Retina (tissue), 1 donor: ENCODE data around the gene ZMYND8.
"Not testable (repeated sequence)": the region's sequence is repeated elsewhere in the genome, so short reads cannot be mapped to it uniquely, and the experiment has no call there.

Experiments
- DNase-seq: peaks from one replicate; pipeline ENCODE4 v3.0.0-alpha.2; 2016

Gene ZMYND8

DNA sequence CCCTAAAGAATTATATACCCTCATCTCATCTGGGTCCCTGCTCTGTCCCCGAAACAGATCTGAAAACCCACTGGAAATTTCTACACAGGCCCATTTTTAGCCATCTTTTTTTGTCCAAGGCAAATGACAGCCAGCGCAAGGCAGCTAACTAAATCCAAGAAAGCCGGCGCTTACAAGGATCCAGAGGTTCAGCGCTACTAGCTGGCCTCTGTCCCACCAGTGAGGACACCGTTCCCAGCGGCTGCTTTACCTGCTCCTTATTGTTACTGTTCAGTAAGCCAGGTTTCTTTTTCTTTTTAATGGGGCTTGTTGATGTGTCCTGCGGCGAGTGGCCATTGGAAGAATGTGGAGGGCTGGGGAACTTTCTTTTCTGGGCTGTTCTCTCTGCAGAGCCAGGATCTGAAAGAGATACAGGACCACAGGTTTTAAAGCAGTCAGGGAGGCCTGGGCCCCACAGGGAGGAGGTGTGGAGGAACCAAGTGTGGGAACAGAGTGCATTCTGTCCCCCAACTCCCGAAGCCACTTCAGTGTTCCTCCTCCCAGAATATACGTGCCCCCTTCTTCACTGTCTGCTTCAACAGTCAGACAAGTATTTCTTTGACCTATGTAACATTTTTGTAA, 46.6 kb downstream of the ZMYND8 start:
- no peak for DNase-seq

DNA sequence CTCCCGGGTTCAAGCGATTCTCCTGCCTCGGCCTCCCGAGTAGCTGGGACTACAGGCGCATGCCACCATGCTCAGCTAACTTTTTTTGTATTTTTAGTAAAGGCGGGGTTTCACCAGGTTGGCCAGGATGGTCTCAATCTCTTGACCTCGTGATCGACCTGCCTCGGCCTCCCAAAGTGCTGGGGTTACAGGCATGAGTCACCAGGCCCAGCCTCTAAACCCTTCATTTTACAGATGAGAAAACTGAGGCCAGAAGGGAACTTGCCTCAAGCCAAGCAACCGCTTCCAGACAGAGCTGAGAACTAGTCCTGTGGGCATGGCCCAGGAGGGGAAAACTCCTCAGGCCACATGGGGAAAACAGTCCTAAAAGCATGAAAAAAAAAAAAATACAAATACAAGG, 47.1 kb downstream of the ZMYND8 start:
- no peak for DNase-seq

DNA sequence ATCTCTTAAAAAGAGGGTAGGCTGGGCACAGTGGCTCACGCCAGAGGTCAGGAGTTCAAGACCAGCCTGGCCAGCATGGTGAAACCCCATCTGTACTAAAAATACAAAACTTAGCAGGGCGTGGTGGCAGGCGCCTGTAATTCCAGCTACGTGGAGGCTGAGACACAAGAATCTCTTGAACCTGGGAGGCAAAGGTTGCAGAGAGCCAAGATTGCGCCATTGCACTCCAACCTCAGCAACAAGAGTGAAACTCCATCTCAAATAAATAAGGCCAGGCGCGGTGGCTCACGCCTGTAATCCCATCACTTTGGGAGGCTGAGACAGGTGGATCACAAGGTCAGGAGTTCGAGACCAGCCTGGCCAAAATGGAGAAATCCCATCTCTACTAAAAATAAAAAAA, 48.9 kb downstream of the ZMYND8 start:
- not testable (repeated sequence) for DNase-seq

DNA sequence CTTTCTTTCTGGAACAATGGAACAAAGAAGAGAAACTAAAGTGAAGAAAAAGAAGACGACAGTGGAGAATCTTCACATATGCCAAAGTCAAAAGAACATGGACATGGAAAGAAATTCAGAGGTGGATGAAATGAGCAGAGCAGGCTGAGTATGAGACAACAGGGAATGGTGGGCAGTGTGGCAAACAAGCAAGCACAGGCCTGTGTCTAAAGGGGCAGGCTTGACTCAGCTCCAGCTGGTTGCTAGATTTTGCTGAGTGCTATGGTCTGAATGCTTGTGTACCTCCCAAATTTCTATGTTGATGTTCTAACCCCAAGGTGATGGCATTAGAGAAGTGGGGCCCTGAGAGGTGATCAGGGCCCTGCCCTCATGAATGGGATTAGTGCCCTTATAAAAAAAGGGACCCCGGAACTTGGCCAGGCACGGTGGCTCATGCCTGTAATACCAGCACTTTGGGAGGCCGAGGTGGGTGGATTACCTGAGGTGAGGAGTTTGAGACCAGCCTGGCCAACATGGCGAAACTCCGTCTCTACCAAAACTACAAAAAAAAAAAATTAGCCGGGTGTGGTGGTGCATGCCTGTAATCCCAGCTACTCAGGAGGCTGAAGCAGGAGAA, 49.6 kb downstream of the ZMYND8 start:
- DNase-seq: no peak

DNA sequence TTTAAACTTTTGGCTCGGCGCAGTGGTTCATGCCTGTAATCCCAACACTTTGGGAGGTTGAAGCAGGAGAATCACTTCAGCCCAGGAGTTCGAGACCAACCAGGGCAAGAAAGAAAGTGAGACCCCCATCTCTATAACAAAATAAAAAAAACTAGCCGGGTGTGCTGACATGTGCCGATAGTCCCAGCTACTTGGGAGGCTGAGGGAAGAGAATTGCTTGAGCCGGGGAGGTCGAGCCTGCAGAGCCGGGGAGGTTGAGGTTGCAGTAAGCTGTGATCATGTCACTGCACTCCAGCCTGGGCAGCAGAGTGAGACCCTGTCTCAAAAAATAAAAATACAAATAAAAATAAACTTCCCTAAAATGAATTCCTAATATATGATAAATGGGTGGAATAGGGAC, 50.4 kb downstream of the ZMYND8 start:
- DNase-seq: no peak

DNA sequence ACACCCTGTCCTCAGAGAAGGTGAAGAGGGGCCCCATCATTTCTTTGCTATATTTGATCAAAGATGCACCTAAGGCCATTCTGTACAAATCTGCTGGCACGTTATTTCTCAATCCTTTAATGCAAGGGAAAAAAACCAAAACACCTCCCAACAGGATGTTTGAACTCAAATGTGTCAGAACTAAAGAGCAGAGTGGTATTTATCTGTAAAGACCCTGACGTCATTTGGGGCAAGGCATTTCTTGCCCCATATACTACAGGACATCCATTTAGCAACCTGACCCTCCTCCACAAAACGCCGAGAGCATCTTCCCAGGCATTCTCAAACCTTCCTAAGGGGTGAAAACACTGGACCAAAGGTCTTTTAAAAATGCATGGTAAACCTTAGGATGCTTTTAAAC, 50.8 kb downstream of the ZMYND8 start:
- DNase-seq: no peak

DNA sequence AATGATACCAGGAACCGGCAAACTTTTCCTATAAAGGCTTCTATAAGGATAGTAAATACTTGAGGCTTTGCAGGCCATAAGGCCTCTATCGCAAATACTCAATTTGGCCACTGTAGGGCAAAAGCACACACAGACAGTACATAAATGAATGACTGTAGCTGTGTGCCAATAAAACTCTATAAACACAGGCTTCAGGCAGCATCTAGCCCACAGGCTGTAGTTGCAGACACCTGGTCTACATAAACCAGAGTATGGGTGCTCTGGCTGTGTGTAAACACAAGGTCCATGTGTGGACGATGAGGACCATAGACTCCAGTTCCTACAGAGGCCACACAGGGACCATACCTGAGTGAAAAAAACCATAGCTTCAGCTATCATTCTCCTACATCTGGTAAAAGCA, 52.2 kb downstream of the ZMYND8 start:
- no peak for DNase-seq

DNA sequence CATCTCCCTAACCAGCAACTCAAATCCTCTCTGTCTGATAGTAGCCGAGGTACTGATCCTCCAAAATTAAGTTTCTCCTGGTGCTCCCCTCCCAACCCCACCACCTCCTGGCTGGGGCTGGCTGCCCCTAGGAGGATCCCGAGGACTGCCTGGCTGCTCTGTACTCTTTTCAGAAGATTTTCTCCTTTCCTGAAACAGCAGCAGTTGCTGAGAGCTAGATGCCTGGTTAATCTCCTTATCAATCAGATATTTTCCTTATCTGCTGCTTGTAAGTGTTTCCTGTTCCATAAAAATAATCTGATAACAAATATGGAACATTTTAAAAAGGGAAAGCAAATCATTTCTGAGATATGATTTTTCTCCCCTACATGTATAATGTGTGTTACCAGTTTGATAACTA, 52.8 kb downstream of the ZMYND8 start:
- DNase-seq: no peak

DNA sequence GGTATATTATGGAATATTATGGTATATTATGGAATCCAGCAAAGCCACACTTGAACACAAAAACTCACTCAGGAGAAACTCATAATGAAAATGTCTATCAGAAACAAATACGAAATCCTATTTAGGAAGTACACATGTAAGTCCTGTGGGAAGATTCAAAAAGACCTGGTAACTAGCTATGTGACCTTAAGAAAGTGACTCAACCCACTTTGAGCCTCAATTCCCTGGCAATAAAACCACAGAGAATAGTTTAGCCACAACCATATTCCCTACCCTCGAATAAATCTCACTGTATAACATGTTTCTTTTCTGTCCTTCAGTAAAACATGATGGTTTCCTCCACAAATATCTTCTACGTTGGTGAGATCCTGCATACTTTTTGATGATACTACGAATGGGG, 56.4 kb downstream of the ZMYND8 start:
- no peak for DNase-seq

DNA sequence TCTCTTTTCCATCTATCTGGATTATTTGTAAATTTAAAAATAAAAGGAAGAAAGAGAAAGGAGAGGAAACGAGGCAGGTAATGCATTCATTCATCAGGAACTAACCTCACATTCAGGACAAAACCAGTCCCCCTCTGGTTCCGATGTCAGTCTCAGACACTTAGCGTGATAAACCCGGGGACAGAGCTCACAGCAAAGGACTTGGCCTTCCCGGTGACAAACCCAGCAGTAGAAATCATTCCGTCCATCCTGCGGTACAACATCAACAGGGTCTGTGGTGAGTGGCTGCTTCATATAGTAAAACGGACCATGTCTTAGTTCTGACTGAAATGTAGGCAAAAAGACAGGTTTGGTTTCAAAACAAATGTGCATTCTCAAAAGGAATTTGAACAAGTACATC, 57.9 kb downstream of the ZMYND8 start:
- no peak for DNase-seq

DNA sequence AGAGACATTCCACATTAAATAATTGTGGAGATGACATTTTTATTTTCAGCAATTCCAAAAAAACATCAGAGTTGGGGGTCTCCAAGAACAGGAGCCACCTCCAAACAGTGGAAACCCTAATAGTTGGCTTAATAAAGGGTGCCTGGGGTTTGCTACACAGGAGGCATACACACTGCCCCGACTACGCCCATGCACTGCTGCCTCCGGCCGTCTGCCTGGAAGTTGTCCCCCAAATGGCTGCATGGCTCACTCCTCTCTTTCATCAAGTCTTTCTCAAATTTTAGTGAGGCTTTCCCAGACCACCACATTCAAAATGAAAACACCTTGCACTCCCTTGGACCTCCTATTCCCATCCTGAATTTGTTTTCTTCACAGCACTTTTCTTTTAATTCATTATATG, 58.8 kb downstream of the ZMYND8 start:
- DNase-seq: no peak

DNA sequence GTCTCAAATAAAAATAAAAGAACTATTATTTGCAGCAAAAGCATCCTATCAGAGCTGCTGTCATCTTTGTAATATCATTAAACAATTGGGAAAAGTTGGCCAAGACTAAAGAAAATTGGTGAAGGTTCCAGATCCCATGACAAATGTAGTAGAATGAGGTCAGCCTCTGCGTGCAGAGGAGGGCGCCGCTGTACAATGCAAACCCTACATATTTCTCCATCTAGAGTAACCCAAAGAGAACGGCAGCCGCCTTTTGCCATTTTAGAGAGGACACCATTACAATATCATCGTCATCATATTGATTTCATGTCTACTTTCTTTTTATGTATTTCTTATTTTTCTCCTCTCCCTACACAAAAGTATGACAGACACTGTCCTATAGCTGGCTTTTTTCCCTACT, 59.5 kb downstream of the ZMYND8 start:
- no peak for DNase-seq

DNA sequence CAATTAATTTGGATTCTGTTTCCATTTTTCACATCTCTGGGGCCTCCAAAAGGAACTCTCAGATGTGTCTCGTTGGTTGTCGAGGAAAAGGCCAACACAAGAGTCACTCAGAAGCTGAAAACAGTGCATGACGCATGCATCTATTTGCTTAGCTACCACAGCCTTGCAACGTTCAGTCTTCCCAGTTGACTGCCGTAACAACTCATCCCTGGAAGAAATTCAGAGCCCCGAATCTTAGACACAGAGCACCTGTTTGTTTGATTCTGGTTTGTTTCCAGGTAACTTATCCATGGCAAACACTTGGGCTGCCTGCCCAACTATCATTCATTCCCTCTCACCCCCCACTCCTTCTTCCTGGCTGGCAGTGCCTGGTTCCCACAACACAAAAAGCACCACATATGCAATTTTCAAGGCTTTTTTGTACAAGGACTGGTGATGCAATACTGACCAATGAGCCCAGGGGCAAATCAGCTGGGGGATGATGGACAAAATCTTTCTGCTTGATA, 60.5 kb downstream of the ZMYND8 start:
- DNase-seq: no peak

DNA sequence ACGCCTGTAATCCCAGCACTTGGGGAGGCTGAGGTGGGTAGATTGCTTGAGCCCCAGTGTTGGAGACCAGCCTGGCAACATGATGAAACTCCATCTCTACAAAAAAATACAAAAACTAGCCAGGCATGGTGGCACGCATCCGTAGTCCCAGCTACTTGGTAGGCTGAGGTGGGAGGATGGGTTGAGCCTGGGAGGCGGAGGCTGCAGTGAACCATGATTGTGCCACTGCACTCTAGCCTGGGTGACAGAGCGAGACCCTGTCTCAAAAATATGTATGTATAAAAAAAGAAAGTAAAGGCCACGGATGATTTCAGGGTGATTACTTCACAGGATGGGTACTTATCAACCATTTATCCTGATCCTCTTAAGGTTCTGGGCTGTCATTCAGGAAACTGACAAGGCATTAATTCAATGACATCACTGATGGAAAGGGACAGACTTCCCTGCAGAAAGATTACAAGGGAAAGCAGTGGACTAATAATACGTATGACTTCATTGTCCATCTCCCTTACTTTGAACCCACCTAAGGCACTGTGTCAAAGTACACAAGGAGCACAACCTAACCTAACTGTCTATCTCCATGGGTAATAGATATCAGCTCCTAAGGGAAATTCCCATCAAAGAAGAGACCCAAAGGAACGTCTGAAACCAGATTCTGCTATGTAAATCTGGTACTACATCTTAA, 61.2 kb downstream of the ZMYND8 start:
- DNase-seq: no peak

DNA sequence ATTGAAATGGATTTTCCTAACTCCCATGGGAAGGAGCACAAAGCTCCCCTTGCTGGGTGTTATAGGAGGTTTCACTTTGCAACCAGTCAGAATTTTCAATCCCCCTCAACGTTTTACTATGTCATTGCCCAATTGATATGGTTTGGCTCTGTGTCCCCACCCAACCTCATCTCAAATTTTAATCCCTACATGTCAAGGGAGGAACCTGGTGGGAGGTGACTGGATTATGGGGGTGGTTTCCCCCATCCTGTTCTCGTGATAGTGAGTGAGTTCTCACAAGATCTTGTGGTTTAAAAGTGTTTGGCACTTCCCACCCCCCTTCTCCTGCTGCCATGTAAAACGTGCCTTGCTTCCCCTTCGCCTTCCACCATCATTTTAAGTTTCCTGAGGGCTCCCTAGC, 62.9 kb downstream of the ZMYND8 start:
- no peak for DNase-seq

DNA sequence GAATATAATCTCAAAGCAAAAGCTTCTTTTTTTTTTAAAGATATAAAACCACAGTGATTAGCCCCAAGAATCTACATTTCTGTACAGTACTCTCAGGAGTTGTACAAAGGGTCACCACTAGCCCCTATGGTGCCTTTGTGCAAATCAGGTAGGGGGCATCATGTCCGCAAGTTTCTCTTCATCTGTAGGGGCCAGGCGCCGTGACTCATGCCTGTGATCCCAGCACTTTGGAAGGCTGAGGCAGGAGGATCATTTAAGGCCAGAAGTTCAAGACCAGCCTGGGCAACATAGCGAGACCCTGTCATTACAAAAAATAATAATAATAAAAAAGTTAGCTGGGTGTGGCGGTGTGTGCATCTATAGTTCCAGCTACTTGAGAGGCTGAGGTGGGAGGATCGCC, 63.9 kb downstream of the ZMYND8 start:
- no peak for DNase-seq

DNA sequence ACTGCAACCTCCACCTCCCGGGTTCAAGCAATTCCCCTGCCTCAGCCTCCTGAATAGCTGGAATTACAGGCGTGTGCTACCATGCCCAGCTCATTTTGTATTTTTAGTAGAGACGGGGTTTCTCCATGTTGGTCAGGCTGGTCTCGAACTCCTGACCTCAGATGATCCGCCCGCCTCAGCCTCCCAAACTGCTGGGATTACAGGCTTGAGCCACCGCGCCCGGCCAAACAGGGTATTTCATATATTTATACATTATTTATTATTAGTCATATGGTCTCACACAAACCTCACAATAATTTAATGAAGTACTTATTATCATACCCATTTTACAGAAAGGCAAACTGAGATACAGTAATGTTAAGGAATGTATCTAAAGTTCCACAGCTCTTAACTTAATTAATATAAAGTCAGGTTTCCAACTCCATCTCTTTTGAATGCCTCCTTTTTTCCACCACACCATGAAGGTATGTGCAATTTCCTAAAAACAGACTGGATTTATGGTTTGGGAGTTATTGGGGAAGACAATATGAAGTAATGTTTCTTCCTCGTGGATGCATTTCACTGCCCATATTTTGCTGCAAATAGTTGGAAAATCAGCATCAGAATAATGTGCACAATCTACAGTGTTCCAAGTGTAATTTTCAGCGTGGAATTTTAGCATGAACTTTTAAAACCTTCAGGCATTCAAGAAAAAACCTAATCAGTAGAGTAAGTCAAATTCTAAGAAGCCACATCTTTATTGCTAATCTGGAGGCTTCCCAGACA, 65.7 kb downstream of the ZMYND8 start:
- no peak for DNase-seq

DNA sequence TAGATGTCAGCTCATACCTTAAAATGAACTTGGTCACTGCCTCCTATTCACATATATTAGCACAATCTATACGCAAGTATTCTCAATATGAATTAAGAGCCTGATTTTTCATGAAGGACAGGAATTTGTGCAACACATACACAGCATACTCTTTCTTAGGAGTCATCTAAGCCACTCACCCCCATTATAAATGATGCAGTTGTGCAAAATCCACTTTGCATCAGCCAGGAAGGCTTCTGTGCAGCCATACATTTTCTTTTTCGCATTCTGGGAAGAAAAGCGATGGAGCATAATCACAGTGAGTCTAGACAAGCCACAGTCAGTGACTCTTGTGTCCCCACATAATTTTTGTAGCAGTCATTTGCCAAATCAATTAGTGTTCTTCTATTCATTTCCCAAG, 66.5 kb downstream of the ZMYND8 start:
- no peak for DNase-seq

DNA sequence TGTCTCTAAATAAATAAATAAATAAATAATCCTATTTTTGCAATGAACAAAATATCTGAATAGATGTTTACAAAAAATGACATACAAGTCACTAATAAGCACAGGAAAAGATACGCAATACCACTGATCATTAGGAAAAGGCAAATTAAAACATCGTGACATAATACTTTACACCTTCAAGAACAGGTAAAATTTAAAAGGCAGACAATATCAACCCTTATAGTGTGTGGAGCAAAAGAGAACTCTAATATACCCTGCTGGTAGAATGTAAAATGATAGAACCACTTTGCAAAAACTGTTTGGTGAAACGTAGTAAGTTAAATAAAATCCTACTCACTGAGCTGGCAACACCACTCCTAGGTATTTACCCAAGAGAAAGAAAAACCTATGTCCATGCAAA, 67.4 kb downstream of the ZMYND8 start:
- no peak for DNase-seq

DNA sequence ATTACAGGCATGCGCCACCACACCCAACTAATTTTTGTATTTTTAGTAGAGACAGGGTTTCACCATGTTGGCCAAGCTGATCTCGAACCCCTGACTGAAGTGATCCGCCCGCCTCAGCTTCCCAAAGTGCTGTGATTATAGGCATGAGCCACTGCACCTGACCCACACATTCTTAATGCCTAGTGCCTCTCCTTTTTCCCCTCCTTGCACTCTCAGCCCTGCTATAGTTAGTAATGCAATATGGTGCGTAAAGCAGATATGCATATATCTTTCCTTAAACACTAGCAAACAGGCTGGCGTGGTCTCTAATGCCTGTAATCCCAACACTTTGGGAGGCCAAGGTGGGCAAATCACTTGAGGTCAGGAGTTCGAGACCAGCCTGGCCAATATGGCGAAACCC, 68.0 kb downstream of the ZMYND8 start:
- not testable (repeated sequence) for DNase-seq

DNA sequence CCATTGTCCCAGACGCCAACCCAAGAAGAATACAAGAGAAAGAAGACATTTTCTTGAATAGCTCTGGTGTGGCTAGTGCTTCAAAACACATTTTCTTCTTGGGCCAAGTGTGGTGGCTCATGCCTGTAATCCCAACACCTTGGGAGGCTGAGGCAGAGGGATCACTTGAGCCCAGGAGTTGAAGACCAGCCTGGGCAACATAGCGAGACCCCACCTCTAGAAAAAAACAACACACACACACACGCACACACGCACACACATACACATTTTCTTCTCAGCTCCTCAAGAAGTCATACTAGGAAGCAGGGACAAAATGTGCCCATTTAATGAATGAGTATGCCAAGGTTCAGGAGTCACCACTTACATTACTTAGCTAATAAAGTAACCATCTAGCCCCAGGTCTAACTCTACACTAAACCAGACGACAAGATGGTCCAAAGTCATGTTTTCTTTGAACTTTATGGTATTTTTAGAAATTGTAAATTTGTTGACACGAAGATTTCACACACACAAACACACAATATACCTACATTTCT, 68.8 kb downstream of the ZMYND8 start:
- no peak for DNase-seq

DNA sequence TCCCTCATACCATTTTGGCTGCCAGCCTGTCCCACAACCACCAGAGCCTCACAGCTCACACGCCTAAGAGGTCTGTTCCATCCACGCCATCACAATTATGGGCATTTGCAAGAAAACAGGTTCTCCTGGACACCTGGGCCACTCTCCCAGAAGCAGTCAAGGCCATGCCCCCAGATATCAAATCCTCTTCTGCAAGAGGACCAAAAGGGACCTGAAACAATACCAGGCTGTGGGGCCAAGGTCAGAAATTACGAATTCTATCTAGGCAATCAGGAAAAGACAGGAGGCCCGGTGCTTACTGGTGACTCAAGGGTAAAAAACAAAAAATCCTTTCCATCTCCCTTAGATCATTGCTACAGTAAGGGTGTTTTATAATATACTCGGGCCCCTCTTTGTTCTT, 69.8 kb downstream of the ZMYND8 start:
- no peak for DNase-seq

DNA sequence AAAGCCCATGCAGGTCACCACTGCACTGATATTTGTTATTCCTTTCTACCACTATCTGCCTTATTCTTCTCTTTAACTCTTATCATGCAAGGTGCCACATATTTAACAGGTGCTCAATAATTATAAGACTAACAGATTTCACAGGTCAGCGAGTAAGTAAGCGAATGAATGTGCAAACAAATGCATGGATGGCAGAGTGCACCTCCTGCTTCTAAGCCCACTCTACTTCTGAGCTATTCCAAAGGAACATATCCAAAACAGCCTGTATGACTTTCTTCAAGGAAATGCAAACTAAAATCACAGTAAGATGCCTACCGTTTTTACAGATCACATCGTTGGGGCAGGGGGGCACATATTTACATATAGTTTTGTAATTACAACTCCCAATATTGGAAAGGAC, 71.3 kb downstream of the ZMYND8 start:
- no peak for DNase-seq
